ENCODE measurements around the gene RCL1. TPM values are rescaled to one million over a fixed set of nuclear protein-coding genes. Genes with fewer than 3 reads are reported as not detected.

Gene RCL1
- polyA plus RNA-seq, 2 of the 4 experiments (the other 2 are of a cell fraction): 25.5 to 27.5 TPM

- TF ChIP-seq BCL3 (IDR thresholded peaks at IDR 0.05): no peak
Measured at GRCh38 chr9:4815381-4815956, 22.7 kb downstream of the RCL1 start (continued).

GRCh38 chr9:4820168-4820567 is 27.4 kb downstream of the RCL1 start:
- H3K4me2 ChIP-seq: no peak overlapping the region
- H3K27ac ChIP-seq: no peak overlapping the region
- no peak for DNase-seq (ENCODE audit: low read depth in 1 of 2, low spot score in 1 of 2)
- WGBS (ENCODE audit: missing lambda C conversion rate): 66% methylated on average over 6 of the region's 6 CpGs
- ChIA-PET POLR2A (no interaction called here), CTCF (interaction anchor here (0.6 to 0.7 kb wide), 2 partner anchors 11 kb away, joined by 3 read pairs; no protein-coding TSS in a partner anchor)
- FAIRE-seq: no peak
- H3K4me3 ChIP-seq: no peak overlapping the region
- H3K9me3 ChIP-seq: no peaks in the 10 kb centered on the region
- no peak for ATAC-seq
- TF ChIP-seq BHLHE40 (IDR thresholded peaks at IDR 0.05; ENCODE audit: low read depth, low read length): no peak
- TF ChIP-seq KDM1A (IDR thresholded peaks at IDR 0.05; ENCODE audit: low read depth): no peak
- H3K4me1 ChIP-seq: peaks cover 2% of the 10 kb centered on the region; the same call in 2 of the 3 replicates

- H3K4me1 ChIP-seq: no peaks in the 10 kb centered on the region
- CTCF ChIA-PET: interaction anchor here (0.5 to 1.2 kb wide), 3 partner anchors 12 to 770 kb away, joined by 3 to 4 read pairs (median 3); no protein-coding TSS in a partner anchor
- DNase-seq (ENCODE audit: low read depth in 1 of 2, low spot score in 1 of 2): no peak
- TF ChIP-seq JUNB (IDR thresholded peaks at IDR 0.05) (no peak), BHLHE40 (IDR thresholded peaks at IDR 0.05; ENCODE audit: low read depth, low read length) (no peak), HOXA7 (CRISPR knock-in tag; IDR thresholded peaks at IDR 0.05) (no peak), CBX8 (IDR thresholded peaks at IDR 0.05) (no peak), USF2 (IDR thresholded peaks at IDR 0.05) (no peak), GATA3 (IDR thresholded peaks at IDR 0.05; ENCODE audit: borderline replicate concordance) (no peak), TP53 (CRISPR knock-in tag; IDR thresholded peaks at IDR 0.05) (no peak), JUN (IDR thresholded peaks at IDR 0.05) (no peak), KDM1A (IDR thresholded peaks at IDR 0.05; ENCODE audit: low read depth) (no peak), EHF (CRISPR knock-in tag; IDR thresholded peaks at IDR 0.05) (no peak), RCOR1 (IDR thresholded peaks at IDR 0.05; ENCODE audit: low read depth, low read length) (no peak), HOXB13 (CRISPR knock-in tag; IDR thresholded peaks at IDR 0.05; ENCODE audit: low read depth) (no peak), CEBPB (IDR thresholded peaks at IDR 0.05) (no peak), FOSB (CRISPR knock-in tag; IDR thresholded peaks at IDR 0.05) (no peak), FOSL2 (IDR thresholded peaks at IDR 0.05) (no peak), FOSL2 (CRISPR knock-in tag; IDR thresholded peaks at IDR 0.05) (no peak), RNF2 (IDR thresholded peaks at IDR 0.05; ENCODE audit: borderline replicate concordance, low read depth) (no peak), ATOH8 (CRISPR knock-in tag; IDR thresholded peaks at IDR 0.05; ENCODE audit: low read depth) (no peak)
- H3K9me3 ChIP-seq: no peaks in the 10 kb centered on the region
- H3K4me2 ChIP-seq: no peak overlapping the region
- 69% methylated on average over 2 of the region's 2 CpGs for WGBS (ENCODE audit: missing lambda C conversion rate)
- POLR2A ChIA-PET: no interaction called here
- ATAC-seq: no peak
- no peak overlapping the region for H3K4me3 ChIP-seq
- FAIRE-seq: no peak
- H3K27ac ChIP-seq: no peak overlapping the region
Measured at GRCh38 chr9:4821133-4821532, 28.4 kb downstream of the RCL1 start.

- H3K9me3 ChIP-seq: no peaks in the 10 kb centered on the region
- H3K4me2 ChIP-seq: no peak overlapping the region
- POLR2A ChIA-PET: no interaction called here
- CTCF ChIA-PET: interaction anchor here (0.8 to 1.2 kb wide), 3 partner anchors 11 to 24 kb away, joined by 3 read pairs; no protein-coding TSS in a partner anchor
- H3K4me3 ChIP-seq: no peak overlapping the region
- FAIRE-seq (no peak), DNase-seq (ENCODE audit: low read depth in 1 of 2, low spot score in 1 of 2) (no peak), ATAC-seq (no peak; a peak in 1 of 6 replicates)
- H3K4me1 ChIP-seq: no peaks in the 10 kb centered on the region
- no peak overlapping the region for H3K27ac ChIP-seq
- no peak for TF ChIP-seq ELK1 (IDR thresholded peaks at IDR 0.05; ENCODE audit: low read depth, low read length)
- TF ChIP-seq HOXB5 (CRISPR knock-in tag; IDR thresholded peaks at IDR 0.05): no peak
- no peak for TF ChIP-seq RNF2 (IDR thresholded peaks at IDR 0.05; ENCODE audit: borderline replicate concordance, low read depth)
- no peak for TF ChIP-seq MAZ (IDR thresholded peaks at IDR 0.05; ENCODE audit: borderline replicate concordance, low read depth, low read length)
- TF ChIP-seq ZC3H11A (IDR thresholded peaks at IDR 0.05): no peak
- TF ChIP-seq HOXB13 (CRISPR knock-in tag; IDR thresholded peaks at IDR 0.05; ENCODE audit: low read depth): no peak
- TF ChIP-seq USF2 (IDR thresholded peaks at IDR 0.05): no peak
- no peak for TF ChIP-seq PBX3 (IDR thresholded peaks at IDR 0.05)
- TF ChIP-seq FOSL2 (IDR thresholded peaks at IDR 0.05): no peak
- no peak for TF ChIP-seq FOSL2 (CRISPR knock-in tag; IDR thresholded peaks at IDR 0.05)
- no peak for TF ChIP-seq EHMT2 (IDR thresholded peaks at IDR 0.05; ENCODE audit: low read depth)
- no peak for TF ChIP-seq HEYL (CRISPR knock-in tag; IDR thresholded peaks at IDR 0.05)
- TF ChIP-seq TP53 (CRISPR knock-in tag; IDR thresholded peaks at IDR 0.05): no peak
- no peak for TF ChIP-seq JUN (IDR thresholded peaks at IDR 0.05)
Measured at GRCh38 chr9:4822057-4822456, 29.3 kb downstream of the RCL1 start.
